Pancreas (tissue), 10 donors: ENCODE measurements around the gene EPOP. TPM values are rescaled to one million over a fixed set of nuclear protein-coding genes. Genes with fewer than 3 reads are reported as not detected.

Experiments
- ATAC-seq, 4 donors: fragments of 200-7000 bp; cut with Tn5 transposase; one replicate each; pipeline versions ENCODE4 v1.8.0 to v1.9.1; 2020; ENCODE audit warnings: mild to moderate bottlenecking in 4 of 4, moderate library complexity in 4 of 4
- DNase-seq, 6 donors: peaks; one replicate each; pipeline ENCODE4 v3.0.0-alpha.2; 2020
- FAIRE-seq: peaks from 2 replicates; lab custom pipeline; 2012; peaks lifted over from hg19 to GRCh38; lab: Jason Lieb, UNC
- H3K27ac ChIP-seq, 4 donors: fragments of 200-600 bp; sonication (generic); 1 replicate in 3 of 4; 2 replicates in 1 of 4; pipeline versions ENCODE4 v1.5.0 to v1.8.0; 2020
- H3K27me3 ChIP-seq, 4 donors: fragments of 200-600 bp; one replicate each; pipeline ENCODE4 v1.8.0; 2021
- H3K36me3 ChIP-seq, 3 donors: fragments of 200-600 bp; sonication (generic) in 1 of 3; one replicate each; pipeline versions ENCODE4 v1.5.0 to v1.8.0; 2020 to 2021
- H3K4me1 ChIP-seq, 3 donors: fragments of 200-600 bp; one replicate each; pipeline ENCODE4 v1.8.0; 2021
- H3K4me3 ChIP-seq, 4 donors: fragments of 200-600 bp; sonication (generic) in 2 of 4; one replicate each; pipeline versions ENCODE4 v1.5.0 to v1.8.0; 2020 to 2021
- H3K9me3 ChIP-seq, 4 donors: fragments of 200-600 bp; one replicate each; pipeline ENCODE4 v1.8.0; 2021
- WGBS, 2 donors: extraction: QIAGEN DNeasy Blood & Tissue Kit; methylation state at CpG; one replicate each; pipeline ENCODE4 v1.1.7; 2013; 5-methylcytosine and 5-hydroxymethylcytosine counted together
- intact Hi-C, 3 donors: fragments of 100-400 bp; cut with DNase I; formaldehyde crosslinking; loops; one replicate each; pipeline versions ENCODE4 v1.11.1 to v1.14.2; 2022
- polyA plus RNA-seq, 2 donors: library from polyadenylated mRNA; stranded (reverse); fragments of 200-250 nt; gene quantifications; one replicate each; pipeline ENCODE4 v1.2.3, GENCODE V29; 2013
- total RNA-seq, 6 donors: library from RNA; stranded (reverse); fragmentation: NEBNext Ultra II Directional in 4 of 6; extraction: Animal tissue kit (Norgen Biotek cat#: 25700) in 4 of 6; gene quantifications; one replicate each; pipeline versions ENCODE4 v1.2.1 to v1.2.4, GENCODE V29; 2021 to 2023
- TF ChIP-seq, protein P1 (sequence below), 4 donors: fragments of 200-600 bp; sonication (generic) in 3 of 4; IDR thresholded peaks; one replicate each; pipeline versions ENCODE4 v1.5.0 to v1.8.0; 2021; ENCODE audit warnings: antibody characterized with exemption in 4 of 4
- donor health status: healthy with polysubstance abuse.
- donor health status: DM: no; HTN: no; CAD: no; lungs with moderate emphysema.
- donor health status: DM: no; HTN: no; CAD: no.
- donor health status: control.
- donor health status: control.
- donor health status: Bipolar disorder and iron deficiency.
- donor health status: DM: yes; HTN: yes; CAD: no.
- donor health status: DM: no; HTN: no; CAD: no.
- donor health status: DM: no; HTN: no; CAD: no.
- donor health status: DM: yes; HTN: yes; CAD: no.

EPOP gene
- total and polyA plus RNA-seq, 8 donors, result 0.49 to 4.3 (median 2.8) TPM

DNA sequence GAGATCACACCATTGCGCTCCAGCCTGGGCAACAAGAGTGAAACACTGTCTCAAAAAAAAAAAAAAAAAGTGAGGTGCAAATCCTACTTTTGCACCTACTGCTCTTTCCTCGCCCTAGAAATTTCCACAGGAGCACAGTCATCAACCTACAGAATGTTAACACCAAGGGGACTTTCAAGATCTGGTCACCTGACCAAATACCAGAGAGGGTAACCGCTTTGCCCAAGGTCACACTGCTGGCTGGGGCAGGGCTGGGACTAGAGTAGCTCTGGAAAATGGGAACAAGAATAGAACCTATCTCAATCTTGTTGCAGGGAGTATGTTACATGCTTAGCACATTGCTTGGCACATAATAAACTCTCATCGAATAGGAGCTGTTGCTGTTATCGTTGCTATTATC, 24.0 kb upstream of the EPOP start:
- TF ChIP-seq, protein P1, sequence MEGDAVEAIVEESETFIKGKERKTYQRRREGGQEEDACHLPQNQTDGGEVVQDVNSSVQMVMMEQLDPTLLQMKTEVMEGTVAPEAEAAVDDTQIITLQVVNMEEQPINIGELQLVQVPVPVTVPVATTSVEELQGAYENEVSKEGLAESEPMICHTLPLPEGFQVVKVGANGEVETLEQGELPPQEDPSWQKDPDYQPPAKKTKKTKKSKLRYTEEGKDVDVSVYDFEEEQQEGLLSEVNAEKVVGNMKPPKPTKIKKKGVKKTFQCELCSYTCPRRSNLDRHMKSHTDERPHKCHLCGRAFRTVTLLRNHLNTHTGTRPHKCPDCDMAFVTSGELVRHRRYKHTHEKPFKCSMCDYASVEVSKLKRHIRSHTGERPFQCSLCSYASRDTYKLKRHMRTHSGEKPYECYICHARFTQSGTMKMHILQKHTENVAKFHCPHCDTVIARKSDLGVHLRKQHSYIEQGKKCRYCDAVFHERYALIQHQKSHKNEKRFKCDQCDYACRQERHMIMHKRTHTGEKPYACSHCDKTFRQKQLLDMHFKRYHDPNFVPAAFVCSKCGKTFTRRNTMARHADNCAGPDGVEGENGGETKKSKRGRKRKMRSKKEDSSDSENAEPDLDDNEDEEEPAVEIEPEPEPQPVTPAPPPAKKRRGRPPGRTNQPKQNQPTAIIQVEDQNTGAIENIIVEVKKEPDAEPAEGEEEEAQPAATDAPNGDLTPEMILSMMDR (IDR thresholded peaks at IDR 0.05), result no peak
- no peaks in the 10 kb centered on the region for H3K9me3 ChIP-seq
- ATAC-seq, result no peak
- DNase-seq, result no peak
- H3K4me3 ChIP-seq, result no peak overlapping the region
- H3K36me3 ChIP-seq, result no peaks in the 10 kb centered on the region
- WGBS, 2 donors, result 57 to 69% methylated on average over 5 of the region's 5 CpGs
- intact Hi-C loops, result no loop called here
- no peaks in the 10 kb centered on the region for H3K27me3 ChIP-seq
- peaks cover 5 to 20% (median 9%) of the 10 kb centered on the region in 3 donors for H3K4me1 ChIP-seq
- FAIRE-seq, result no peak
- no peak overlapping the region for H3K27ac ChIP-seq

DNA sequence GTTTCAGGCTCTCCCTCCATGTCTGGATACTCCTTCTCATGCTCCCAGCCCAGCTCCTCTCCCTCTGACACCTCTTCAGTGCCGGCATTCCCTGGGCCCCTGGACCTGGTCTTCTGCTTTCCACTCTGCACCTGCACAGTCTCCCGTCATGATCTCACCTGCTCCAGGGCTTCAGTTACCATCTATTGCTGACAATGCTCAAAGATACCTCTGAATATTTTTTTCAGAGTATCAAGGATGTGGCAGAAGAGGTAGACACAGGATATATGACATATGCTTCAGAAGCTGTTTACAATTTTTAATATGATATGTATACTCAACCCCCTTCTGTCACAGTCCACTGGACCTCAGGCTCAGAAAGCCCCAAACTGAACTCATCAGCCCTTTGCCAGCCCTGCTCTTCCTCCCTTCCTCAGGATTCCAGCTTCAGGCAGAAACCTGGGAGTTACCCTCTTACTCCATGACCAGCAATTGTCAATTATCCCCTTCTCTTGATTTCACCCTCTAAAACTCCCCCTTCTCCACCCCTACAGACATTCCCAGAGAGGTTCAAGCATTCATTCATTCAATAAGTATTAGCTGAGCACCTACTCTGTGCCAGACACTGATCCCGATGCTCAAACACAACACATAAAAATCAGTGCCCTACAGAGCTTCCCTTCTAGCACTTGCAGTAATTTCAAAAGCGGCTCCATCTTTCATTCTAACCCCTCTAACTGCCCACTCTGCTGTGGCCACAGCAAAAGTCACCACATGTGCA, 22.5 kb upstream of the EPOP start:
- TF ChIP-seq, protein P1 (IDR thresholded peaks at IDR 0.05), result no peak
- no peaks in the 10 kb centered on the region for H3K9me3 ChIP-seq
- H3K4me3 ChIP-seq, result no peak overlapping the region
- peaks cover 5 to 22% (median 9%) of the 10 kb centered on the region in 3 donors for H3K4me1 ChIP-seq
- FAIRE-seq (no peak), ATAC-seq (no peak), DNase-seq (no peak)
- H3K27me3 ChIP-seq, result no peaks in the 10 kb centered on the region
- 67 to 74% methylated on average over 4 of the region's 4 CpGs for WGBS, 2 donors
- intact Hi-C loops, result no loop called here
- no peak overlapping the region for H3K27ac ChIP-seq
- no peaks in the 10 kb centered on the region for H3K36me3 ChIP-seq

DNA sequence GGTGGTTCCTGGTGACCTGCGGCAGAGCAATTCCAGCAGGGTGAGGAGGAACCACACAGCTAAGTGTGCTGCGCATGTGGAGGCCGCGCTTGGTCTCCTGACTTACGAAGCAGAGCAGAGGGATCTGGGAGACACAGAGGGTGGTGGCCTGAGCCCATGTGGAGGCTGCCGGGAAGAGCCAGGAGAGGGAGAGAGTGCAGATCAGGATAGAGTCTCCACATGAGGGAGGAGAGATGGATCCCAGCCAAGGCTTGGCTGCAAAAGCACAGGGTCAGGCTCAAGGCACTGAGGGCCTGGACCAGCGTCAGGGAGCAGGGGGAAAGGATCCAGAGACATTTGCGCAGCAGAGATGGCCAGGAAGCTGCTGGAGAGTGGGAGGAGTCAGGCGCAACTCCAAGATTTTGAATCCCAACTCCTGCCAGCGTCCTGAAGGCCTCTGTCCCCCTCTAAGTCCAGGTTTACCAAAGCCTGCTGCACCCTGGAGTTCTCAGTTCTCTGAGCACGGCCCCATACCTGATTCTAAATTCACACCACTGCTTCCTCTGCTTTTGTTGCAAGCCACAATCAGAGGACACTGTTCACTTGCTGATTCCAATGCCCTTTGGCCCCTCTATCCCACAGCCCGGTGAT, 19.1 kb upstream of the EPOP start:
- Histone ChIP-seq H3K27me3 (no peaks in the 10 kb centered on the region), H3K27ac (no peak overlapping the region), H3K9me3 (no peaks in the 10 kb centered on the region), H3K4me1 (peaks cover 0 to 5% (median 0%) of the 10 kb centered on the region in 3 donors), H3K4me3 (no peak overlapping the region), H3K36me3 (no peaks in the 10 kb centered on the region)
- ATAC-seq, result peak; percentile 50 to 86 (median 80)
- TF ChIP-seq, protein P1 (IDR thresholded peaks at IDR 0.05), result no peak
- WGBS, 2 donors, result 55 to 58% methylated on average over 12 of the region's 12 CpGs
- intact Hi-C loops, result no loop called here
- FAIRE-seq, result no peak
- DNase-seq, result peak in 4 of 6 donors; percentile 52 to 64 (median 56)

DNA sequence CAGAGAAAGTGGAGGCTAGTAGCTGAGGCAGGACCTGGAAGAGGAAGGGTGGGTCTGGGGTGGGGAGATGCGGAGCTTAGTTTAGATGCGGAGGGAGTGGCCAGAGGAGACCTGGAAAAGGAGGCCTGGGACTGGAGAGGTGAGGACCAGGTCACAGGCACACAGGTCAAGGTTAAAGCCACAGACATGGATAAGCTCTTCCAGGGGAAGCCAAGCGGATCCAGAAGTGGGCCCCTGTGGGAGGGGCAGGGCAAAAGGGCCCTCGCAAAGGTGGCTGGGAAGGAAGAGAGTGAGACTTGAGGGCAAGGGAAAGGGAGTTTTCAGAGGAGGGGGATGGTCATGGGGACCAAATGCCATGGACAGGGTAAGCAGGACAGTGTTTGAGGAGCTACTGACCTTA, 16.4 kb upstream of the EPOP start:
- 82 to 94% methylated on average over 3 to 4 of the region's 4 CpGs for WGBS, 2 donors
- no peaks in the 10 kb centered on the region for H3K9me3 ChIP-seq
- no peak overlapping the region for H3K27ac ChIP-seq
- TF ChIP-seq, protein P1 (IDR thresholded peaks at IDR 0.05), result no peak
- no peak for ATAC-seq
- no peak overlapping the region for H3K4me3 ChIP-seq
- H3K27me3 ChIP-seq, result no peaks in the 10 kb centered on the region
- intact Hi-C loops, result no loop called here
- no peak for FAIRE-seq
- peaks cover 0 to 5% (median 0%) of the 10 kb centered on the region in 3 donors for H3K4me1 ChIP-seq
- H3K36me3 ChIP-seq, result no peaks in the 10 kb centered on the region
- DNase-seq, result no peak

DNA sequence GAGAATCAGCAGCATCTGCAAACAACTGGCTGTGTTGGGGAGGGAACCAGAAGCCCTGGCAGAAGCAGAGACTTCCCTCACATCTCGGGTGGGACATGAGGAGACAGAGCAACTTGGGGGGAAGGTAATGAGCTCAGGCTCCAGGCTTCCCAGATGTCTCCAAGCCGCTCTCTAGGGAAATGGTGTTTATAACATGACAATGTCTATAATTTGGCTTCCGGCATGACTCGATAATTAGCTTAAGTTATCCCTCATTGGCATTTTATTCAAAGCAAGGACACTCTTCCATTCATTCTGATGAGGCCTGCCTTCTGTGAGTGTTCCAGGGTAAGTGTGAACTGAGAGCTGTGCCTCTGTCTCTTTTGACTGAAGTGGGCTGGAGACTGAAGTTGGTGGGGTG, 15.6 kb upstream of the EPOP start:
- intact Hi-C loops, result no loop called here
- H3K9me3 ChIP-seq, result no peaks in the 10 kb centered on the region
- DNase-seq, result no peak
- WGBS, 2 donors, result 84 to 92% methylated on average over 4 of the region's 4 CpGs
- no peak overlapping the region for H3K4me3 ChIP-seq
- TF ChIP-seq, protein P1 (IDR thresholded peaks at IDR 0.05), result no peak
- no peak overlapping the region for H3K27ac ChIP-seq
- peaks cover 0 to 5% (median 0%) of the 10 kb centered on the region in 3 donors for H3K4me1 ChIP-seq
- H3K27me3 ChIP-seq, result no peaks in the 10 kb centered on the region
- FAIRE-seq, result no peak
- ATAC-seq, result no peak
- no peaks in the 10 kb centered on the region for H3K36me3 ChIP-seq
